ENCODE measurements around the gene NEDD4L.

- TF ChIP-seq ZNF274 (IDR thresholded peaks at IDR 0.05; ENCODE audit: low read depth, low read length) = no peak
- no peak for TF ChIP-seq SUZ12 (IDR thresholded peaks at IDR 0.05; ENCODE audit: extremely low read depth, insufficient read depth, insufficient read length)
Observed at GRCh38 chr18:58201733-58202730, 158.0 kb downstream of the NEDD4L start.

Measured in NT2/D1 (cell line).